ENCODE results near the gene DECR2. TPM values are rescaled to one million over a fixed set of nuclear protein-coding genes. Genes with fewer than 3 reads are reported as not detected.

The DECR2 gene
- total RNA-seq, 4 donors from 2014 or later, result 17.0 to 23.3 (median 18.8) TPM

GRCh38 chr16:363110-363765 lies 38.4 kb upstream of the DECR2 start:
- ATAC-seq (no peak), DNase-seq (no peak)
- TF ChIP-seq CTCF (IDR thresholded peaks at IDR 0.05 in 4 of 5, conservative IDR thresholded peaks at IDR 0.05 in 1 of 5) (no peak), POLR2A (IDR thresholded peaks at IDR 0.05) (no peak)
- intact Hi-C loops (cut with DNase I; ENCODE audit: low total_unique reads), result no loop called here
- no peak overlapping the region for H3K27ac ChIP-seq
- peaks cover 0 to 18% (median 7%) of the 10 kb centered on the region in 3 donors for H3K27me3 ChIP-seq
- in situ Hi-C loops (cut with MboI; ENCODE audit: low sequenced_read_pairs in 4 of 4), result no loop called here
- peaks cover 0 to 18% of the 10 kb centered on the region in 2 donors for H3K36me3 ChIP-seq
- H3K4me3 ChIP-seq, result no peak overlapping the region
- no peaks in the 10 kb centered on the region for H3K4me1 ChIP-seq
- no peaks in the 10 kb centered on the region for H3K9me3 ChIP-seq

- TF ChIP-seq POLR2A (IDR thresholded peaks at IDR 0.05) (no peak), CTCF (IDR thresholded peaks at IDR 0.05 in 4 of 5, conservative IDR thresholded peaks at IDR 0.05 in 1 of 5) (no peak)
- no peak for DNase-seq
- H3K36me3 ChIP-seq, result peaks cover 0 to 25% of the 10 kb centered on the region in 2 donors
- H3K27me3 ChIP-seq, result peaks cover 0 to 18% (median 7%) of the 10 kb centered on the region in 3 donors
- in situ Hi-C loops (cut with MboI; ENCODE audit: low sequenced_read_pairs in 4 of 4), result no loop called here
- no peak overlapping the region for H3K4me3 ChIP-seq
- H3K9me3 ChIP-seq, result no peaks in the 10 kb centered on the region
- ATAC-seq, result no peak
- H3K27ac ChIP-seq, result no peak overlapping the region
- no peaks in the 10 kb centered on the region for H3K4me1 ChIP-seq
- intact Hi-C loops (cut with DNase I; ENCODE audit: low total_unique reads), result no loop called here
Observed at GRCh38 chr16:363766-364490, 37.8 kb upstream of the DECR2 start.

GRCh38 chr16:364595-365491 lies 36.8 kb upstream of the DECR2 start:
- Histone ChIP-seq H3K9me3 (no peaks in the 10 kb centered on the region), H3K27me3 (peaks cover 0 to 18% (median 7%) of the 10 kb centered on the region in 3 donors), H3K4me3 (no peak overlapping the region), H3K27ac (no peak overlapping the region), H3K4me1 (peaks cover 3 to 7% of the 10 kb centered on the region in 2 donors), H3K36me3 (peaks cover 0 to 30% of the 10 kb centered on the region in 2 donors)
- in situ Hi-C loops (cut with MboI; ENCODE audit: low sequenced_read_pairs in 4 of 4), result no loop called here
- ATAC-seq (no peak), DNase-seq (no peak)
- TF ChIP-seq POLR2A (IDR thresholded peaks at IDR 0.05) (no peak), CTCF (IDR thresholded peaks at IDR 0.05 in 4 of 5, conservative IDR thresholded peaks at IDR 0.05 in 1 of 5) (no peak)
- intact Hi-C loops (cut with DNase I; ENCODE audit: low total_unique reads), result no loop called here

- Histone ChIP-seq H3K4me3 (no peak overlapping the region), H3K36me3 (peaks cover 0 to 30% of the 10 kb centered on the region in 2 donors), H3K27me3 (peaks cover 0 to 18% (median 7%) of the 10 kb centered on the region in 3 donors), H3K4me1 (peaks cover 12 to 14% of the 10 kb centered on the region in 2 donors), H3K27ac (no peak overlapping the region), H3K9me3 (no peaks in the 10 kb centered on the region)
- ATAC-seq (no peak), DNase-seq (no peak)
- TF ChIP-seq CTCF (IDR thresholded peaks at IDR 0.05 in 4 of 5, conservative IDR thresholded peaks at IDR 0.05 in 1 of 5), result no peak
- TF ChIP-seq POLR2A (IDR thresholded peaks at IDR 0.05), result no peak
- intact Hi-C loops (cut with DNase I; ENCODE audit: low total_unique reads) (no loop called here), in situ Hi-C loops (cut with MboI; ENCODE audit: low sequenced_read_pairs in 4 of 4) (no loop called here)
Observed at GRCh38 chr16:366476-366875, 35.2 kb upstream of the DECR2 start.

Data from gastrocnemius medialis (tissue), 4 donors.